K562 (cell line): Measurements from ENCODE around the gene ETS2.

Experiments
- CTBP1 ChIP-seq: fragments of 450-650 bp; IDR thresholded peaks from 2 replicates; pipeline ENCODE4 v1.6.1; 2016; ENCODE audit warnings: borderline replicate concordance
- EZH2 ChIP-seq: IDR thresholded peaks from 2 replicates; pipeline ENCODE4 v1.6.1; 2012; ENCODE audit warnings: low read depth, mild to moderate bottlenecking, inconsistent platforms, low read length, borderline replicate concordance
- FOSL1 ChIP-seq: fragments of 200-800 bp; sonication (Bioruptor generic); conservative IDR thresholded peaks from 2 replicates; pipeline ENCODE4 v1.6.1; 2016; ENCODE audit warnings: missing genetic modification characterization, missing compliant biosample characterization
- MLLT1 ChIP-seq, 2 experiments: fragments of 450-650 bp; IDR thresholded peaks; 2 replicates each; pipeline ENCODE4 v1.6.1; 2016
- SMAD2 ChIP-seq: fragments of 150-350 bp; IDR thresholded peaks from 2 replicates; pipeline ENCODE4 v1.6.1; 2014; ENCODE audit warnings: low read depth, mild to moderate bottlenecking, low read length
- TF ChIP-seq, protein P1 (sequence below), 3 experiments: IDR thresholded peaks in 2 of 3; conservative IDR thresholded peaks in 1 of 3; 2 replicates each; pipeline ENCODE4 v1.5.1; 2011 to 2012; ENCODE audit warnings: low read length in 3 of 3, mild to moderate bottlenecking in 3 of 3, control low read depth in 2 of 3, improper control_type of control experiment in 1 of 3, inconsistent platforms in 1 of 3, low read depth in 1 of 3, mixed read lengths in 1 of 3, moderate library complexity in 1 of 3; ENCODE audit not compliant: insufficient read depth in 2 of 3
- TF ChIP-seq, protein P2 (sequence below): sonication (generic); formaldehyde crosslinking; IDR thresholded peaks from 2 replicates; pipeline ENCODE4 v1.5.0; 2020; ENCODE audit warnings: missing genetic modification reagents

GRCh38 chr21:38822778-38823238 lies 17.1 kb downstream of the ETS2 start:
- TF ChIP-seq FOSL1 (tag), result no peak
- no peak for TF ChIP-seq CTBP1
- TF ChIP-seq EZH2, result no peak
- TF ChIP-seq, protein P1, sequence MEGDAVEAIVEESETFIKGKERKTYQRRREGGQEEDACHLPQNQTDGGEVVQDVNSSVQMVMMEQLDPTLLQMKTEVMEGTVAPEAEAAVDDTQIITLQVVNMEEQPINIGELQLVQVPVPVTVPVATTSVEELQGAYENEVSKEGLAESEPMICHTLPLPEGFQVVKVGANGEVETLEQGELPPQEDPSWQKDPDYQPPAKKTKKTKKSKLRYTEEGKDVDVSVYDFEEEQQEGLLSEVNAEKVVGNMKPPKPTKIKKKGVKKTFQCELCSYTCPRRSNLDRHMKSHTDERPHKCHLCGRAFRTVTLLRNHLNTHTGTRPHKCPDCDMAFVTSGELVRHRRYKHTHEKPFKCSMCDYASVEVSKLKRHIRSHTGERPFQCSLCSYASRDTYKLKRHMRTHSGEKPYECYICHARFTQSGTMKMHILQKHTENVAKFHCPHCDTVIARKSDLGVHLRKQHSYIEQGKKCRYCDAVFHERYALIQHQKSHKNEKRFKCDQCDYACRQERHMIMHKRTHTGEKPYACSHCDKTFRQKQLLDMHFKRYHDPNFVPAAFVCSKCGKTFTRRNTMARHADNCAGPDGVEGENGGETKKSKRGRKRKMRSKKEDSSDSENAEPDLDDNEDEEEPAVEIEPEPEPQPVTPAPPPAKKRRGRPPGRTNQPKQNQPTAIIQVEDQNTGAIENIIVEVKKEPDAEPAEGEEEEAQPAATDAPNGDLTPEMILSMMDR (IDR thresholded peaks at IDR 0.05 in 2 of 3, conservative IDR thresholded peaks at IDR 0.05 in 1 of 3; ENCODE audit: insufficient read depth in 2 of 3, low read depth in 1 of 3, low read length in 3 of 3), result no peak
- TF ChIP-seq, protein P2, sequence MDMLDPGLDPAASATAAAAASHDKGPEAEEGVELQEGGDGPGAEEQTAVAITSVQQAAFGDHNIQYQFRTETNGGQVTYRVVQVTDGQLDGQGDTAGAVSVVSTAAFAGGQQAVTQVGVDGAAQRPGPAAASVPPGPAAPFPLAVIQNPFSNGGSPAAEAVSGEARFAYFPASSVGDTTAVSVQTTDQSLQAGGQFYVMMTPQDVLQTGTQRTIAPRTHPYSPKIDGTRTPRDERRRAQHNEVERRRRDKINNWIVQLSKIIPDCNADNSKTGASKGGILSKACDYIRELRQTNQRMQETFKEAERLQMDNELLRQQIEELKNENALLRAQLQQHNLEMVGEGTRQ (CRISPR knock-in tag), result no peak
- no peak for TF ChIP-seq MLLT1 (IDR thresholded peaks at IDR 0.05)
- no peak for TF ChIP-seq SMAD2
